T-helper 2 cell treated with Interferon-gamma antibody and Interleukin-4, amounts not matched to agents 5 μg/mL and 100 μg/mL, for 36 hours (primary cell): ENCODE data around the gene PLCH1.
"Not testable (repeated sequence)": the region's sequence is repeated elsewhere in the genome, so short reads cannot be mapped to it uniquely, and the experiment has no call there.

Experiments
- DNase-seq: peaks from one replicate; pipeline ENCODE4 v3.0.0; 2021; ENCODE audit warnings: low spot score
- H3K27ac Mint-ChIP-seq: one replicate; pipeline ENCODE4 v1.8.0; 2021; ENCODE audit warnings: mild to moderate bottlenecking, mixed read lengths
- H3K27me3 Mint-ChIP-seq: one replicate; pipeline ENCODE4 v1.8.0; 2021; ENCODE audit warnings: low read depth, mixed read lengths
- H3K36me3 Mint-ChIP-seq: one replicate; pipeline ENCODE4 v1.8.0; 2021; ENCODE audit warnings: low read depth, mixed read lengths
- H3K4me1 Mint-ChIP-seq: one replicate; pipeline ENCODE4 v1.8.0; 2021; ENCODE audit warnings: low read depth, mixed read lengths
- H3K4me3 Mint-ChIP-seq: one replicate; pipeline ENCODE4 v1.8.0; 2022; ENCODE audit warnings: mild to moderate bottlenecking, moderate library complexity, mixed read lengths
- H3K9me3 Mint-ChIP-seq: one replicate; pipeline ENCODE4 v1.8.0; 2021; ENCODE audit warnings: mixed read lengths

Gene PLCH1

DNA sequence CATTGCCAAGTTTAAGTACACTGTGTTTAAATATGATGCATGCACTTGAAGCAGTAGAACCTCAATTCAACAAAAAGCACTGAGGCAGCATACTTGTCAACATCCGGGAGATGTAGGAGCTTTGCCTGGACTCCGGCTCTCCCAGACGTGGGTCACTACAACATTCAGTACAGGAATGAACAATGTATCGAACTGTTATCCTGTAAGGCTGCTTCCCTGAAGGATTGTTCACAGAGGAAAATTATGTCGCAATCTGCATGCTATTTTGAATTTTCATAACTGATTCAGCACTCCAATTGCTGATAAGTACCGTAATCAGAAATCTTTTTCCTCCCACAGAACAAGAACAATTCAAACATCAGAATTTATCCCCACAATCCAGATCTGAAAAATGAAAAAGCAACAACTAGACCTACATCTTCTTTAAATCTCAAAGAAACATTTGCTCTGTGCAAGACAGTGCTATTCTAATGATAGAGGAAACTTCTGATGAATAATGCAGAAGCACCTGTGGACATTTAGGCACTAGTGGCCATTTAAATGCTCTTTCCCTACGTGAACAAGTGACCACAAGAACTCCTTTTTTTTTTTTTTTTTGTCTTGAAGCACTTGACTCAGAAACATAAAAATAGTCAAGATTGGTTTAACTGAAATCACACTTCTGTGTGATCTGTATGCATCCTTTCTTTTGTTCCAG lies 113.4 kb downstream of the PLCH1 start:
- Mint-ChIP-seq H3K27ac (no peak overlapping the region), H3K36me3 (no peaks in the 10 kb centered on the region), H3K9me3 (no peaks in the 10 kb centered on the region), H3K4me3 (no peak overlapping the region), H3K4me1 (no peaks in the 10 kb centered on the region), H3K27me3 (peaks cover 6% of the 10 kb centered on the region)
- DNase-seq = no peak

DNA sequence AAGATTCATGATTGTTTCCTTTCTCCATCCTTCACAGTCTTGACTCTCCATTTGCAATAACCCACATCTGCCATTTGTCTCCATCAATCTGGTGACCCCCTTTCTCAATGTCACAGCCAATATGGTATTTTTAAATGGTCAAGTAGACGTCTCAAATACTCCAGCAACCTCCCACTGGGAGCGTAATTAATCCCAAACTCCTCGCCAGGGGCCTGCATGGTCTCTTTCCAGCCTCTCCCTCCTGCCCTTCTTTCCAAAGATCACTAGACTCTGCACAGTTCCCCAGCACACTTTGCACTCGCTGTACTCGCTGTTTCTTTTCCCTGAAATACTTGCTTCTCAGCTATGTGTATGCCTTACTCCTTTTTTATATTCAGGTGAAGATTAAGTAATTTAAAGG lies 115.3 kb downstream of the PLCH1 start:
- no peak for DNase-seq
- Mint-ChIP-seq H3K9me3 (no peaks in the 10 kb centered on the region), H3K36me3 (no peaks in the 10 kb centered on the region), H3K27me3 (peaks cover 6% of the 10 kb centered on the region), H3K4me1 (no peaks in the 10 kb centered on the region), H3K27ac (no peak overlapping the region), H3K4me3 (no peak overlapping the region)

DNA sequence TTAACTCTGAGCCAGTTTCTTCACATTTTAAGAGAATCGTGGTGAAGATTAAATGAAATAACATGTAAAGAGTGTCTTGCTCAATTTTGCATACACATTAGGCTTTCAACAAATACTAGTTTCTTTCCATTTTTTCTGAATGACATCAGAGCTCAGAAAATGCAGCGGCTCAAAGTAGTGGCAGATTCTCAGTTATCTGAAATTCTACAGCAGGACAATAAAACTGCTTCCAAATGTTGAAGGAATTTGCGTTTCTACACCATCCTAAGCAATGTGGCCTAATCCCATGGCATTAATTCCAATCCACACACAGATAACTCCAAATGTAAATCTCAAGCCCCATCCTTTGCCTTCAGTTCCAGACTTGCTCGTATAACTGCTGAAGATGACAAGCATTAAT lies 115.8 kb downstream of the PLCH1 start:
- H3K27me3 Mint-ChIP-seq = peaks cover 6% of the 10 kb centered on the region
- H3K27ac Mint-ChIP-seq = no peak overlapping the region
- no peaks in the 10 kb centered on the region for H3K4me1 Mint-ChIP-seq
- H3K9me3 Mint-ChIP-seq = no peaks in the 10 kb centered on the region
- DNase-seq = no peak
- no peak overlapping the region for H3K4me3 Mint-ChIP-seq
- H3K36me3 Mint-ChIP-seq = no peaks in the 10 kb centered on the region

DNA sequence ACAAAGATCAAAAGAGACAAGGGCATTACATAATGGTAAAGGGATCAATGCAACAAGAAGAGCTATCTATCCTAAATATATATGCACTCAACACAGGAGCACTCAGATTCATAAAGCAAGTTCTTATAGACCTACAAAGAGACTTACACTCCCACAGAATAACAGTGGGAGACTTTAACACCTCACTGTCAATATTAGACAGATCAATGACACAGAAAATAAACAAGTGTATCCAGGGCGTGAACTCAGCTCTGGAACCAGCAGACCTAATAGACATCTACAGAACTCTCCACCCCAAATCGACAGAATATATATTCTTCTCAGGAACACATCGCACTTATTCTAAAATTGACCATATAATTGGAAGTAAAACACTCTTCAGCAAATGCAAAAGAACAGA lies 122.2 kb downstream of the PLCH1 start:
- H3K27ac Mint-ChIP-seq, H3K4me1 Mint-ChIP-seq, H3K9me3 Mint-ChIP-seq, H3K36me3 Mint-ChIP-seq, DNase-seq, H3K4me3 Mint-ChIP-seq, H3K27me3 Mint-ChIP-seq: not testable (repeated sequence)

DNA sequence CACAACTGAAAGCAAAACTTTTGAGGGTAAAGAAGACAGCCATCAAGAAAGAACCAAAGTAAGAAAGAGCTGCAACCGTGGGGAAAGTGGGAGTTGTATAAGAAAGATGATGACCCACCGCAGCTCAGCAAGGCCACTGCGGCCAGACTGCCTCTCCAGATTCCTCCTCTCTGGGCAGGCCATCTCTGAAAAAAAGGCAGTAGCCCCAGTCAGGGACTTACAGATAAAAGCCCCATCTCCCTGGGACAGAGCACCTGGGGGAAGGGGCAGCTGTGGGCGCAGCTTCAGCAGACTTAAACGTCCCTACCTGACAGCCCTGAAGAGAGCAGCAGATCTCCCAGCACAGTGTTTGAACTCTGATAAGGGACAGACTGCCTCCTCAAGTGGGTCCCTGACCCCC lies 124.3 kb downstream of the PLCH1 start:
- not testable (repeated sequence) for H3K27me3 Mint-ChIP-seq, H3K36me3 Mint-ChIP-seq, H3K27ac Mint-ChIP-seq, H3K4me3 Mint-ChIP-seq, DNase-seq, H3K9me3 Mint-ChIP-seq, H3K4me1 Mint-ChIP-seq

DNA sequence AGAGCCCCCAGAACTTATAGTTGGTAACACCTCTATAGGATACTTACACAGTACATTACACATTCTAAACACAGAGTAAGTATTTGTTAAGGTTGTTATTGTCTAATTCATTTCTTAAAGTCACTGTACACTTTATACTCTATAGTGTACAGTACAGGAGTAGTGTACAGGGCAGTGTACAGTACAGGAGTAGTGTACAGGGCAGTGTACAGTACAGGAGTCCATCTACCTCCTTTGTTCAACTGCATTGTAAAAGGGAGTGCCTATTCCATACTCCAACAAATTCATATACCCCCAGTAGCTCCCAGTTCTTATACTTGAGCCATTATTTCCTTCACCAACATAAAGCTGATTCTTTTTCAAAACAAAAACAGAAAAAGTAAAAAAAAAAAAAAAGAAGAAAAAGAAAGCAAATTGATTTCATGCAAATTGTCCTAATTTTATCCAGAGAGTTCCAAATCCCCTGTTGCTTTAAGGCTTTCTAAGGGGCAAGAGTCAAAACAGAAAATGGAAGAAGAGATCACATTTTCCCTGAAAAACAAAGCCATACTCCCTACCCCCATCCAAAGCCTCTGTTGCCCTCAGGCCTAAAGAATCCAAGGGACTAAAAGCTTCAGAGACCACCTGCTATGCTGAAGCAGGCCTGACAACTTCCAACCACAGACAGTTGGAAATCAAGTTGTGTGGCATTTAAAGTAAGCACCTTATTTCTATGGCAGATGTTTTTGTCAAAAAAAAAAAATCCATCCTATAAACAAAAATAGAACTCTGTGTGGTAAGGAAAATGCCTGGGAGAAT lies 125.6 kb downstream of the PLCH1 start:
- DNase-seq = no peak
- peaks cover 7% of the 10 kb centered on the region for H3K27me3 Mint-ChIP-seq
- no peak overlapping the region for H3K4me3 Mint-ChIP-seq
- no peak overlapping the region for H3K27ac Mint-ChIP-seq
- H3K9me3 Mint-ChIP-seq = peaks cover under 1% of the 10 kb centered on the region
- H3K4me1 Mint-ChIP-seq = no peaks in the 10 kb centered on the region
- H3K36me3 Mint-ChIP-seq = no peaks in the 10 kb centered on the region

DNA sequence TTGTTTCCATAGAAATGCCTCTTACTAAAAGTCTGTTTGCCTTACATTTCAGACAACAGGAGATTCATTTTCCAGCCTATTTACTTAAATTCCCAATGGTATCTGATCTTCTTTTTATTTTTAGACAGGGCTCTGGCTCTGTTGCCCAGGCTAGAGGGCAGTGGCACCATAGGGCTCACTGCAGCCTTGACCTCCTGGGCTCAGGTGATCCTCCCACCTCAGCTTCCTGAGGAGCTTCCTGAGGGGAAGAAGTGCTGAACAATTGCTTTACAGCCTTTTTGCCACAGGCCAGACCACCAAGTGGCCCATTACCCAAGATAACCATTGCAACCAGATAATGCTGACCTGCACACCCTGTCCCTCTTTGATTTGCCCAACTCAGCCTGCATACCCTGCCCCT lies 126.3 kb downstream of the PLCH1 start:
- DNase-seq = no peak
- H3K27me3 Mint-ChIP-seq = peaks cover 10% of the 10 kb centered on the region
- peaks cover 4% of the 10 kb centered on the region for H3K9me3 Mint-ChIP-seq
- no peaks in the 10 kb centered on the region for H3K36me3 Mint-ChIP-seq
- no peak overlapping the region for H3K27ac Mint-ChIP-seq
- H3K4me3 Mint-ChIP-seq = no peak overlapping the region
- no peaks in the 10 kb centered on the region for H3K4me1 Mint-ChIP-seq

DNA sequence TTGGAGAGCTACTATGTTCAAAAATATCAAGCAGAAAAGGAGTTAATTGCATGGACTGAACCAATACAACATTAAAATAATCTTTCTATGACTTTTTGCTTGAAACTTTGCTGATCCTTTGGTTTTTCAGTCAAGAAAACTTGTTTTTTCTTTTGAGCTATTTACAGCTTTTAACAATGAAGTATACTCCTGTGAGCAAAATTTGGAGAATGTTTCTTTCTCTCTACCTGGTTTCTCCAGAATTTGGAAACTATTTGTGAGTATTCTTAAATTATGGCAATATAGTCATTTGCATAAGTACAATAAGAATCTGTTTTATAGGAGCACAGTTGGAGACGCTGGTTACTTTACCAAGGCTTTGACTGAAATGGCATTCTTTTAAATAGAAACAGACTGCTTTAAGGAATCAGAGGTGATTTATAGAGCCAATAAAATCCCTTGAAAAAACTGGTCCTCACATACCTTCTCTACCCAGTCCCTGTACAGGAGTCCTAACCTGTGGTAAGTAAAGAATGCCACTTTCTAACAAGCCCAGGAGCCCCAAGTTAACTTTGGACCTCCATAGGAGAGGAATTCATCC lies 127.4 kb downstream of the PLCH1 start:
- no peak overlapping the region for H3K4me3 Mint-ChIP-seq
- peaks cover 6% of the 10 kb centered on the region for H3K27me3 Mint-ChIP-seq
- H3K9me3 Mint-ChIP-seq = peaks cover 4% of the 10 kb centered on the region
- no peaks in the 10 kb centered on the region for H3K4me1 Mint-ChIP-seq
- no peaks in the 10 kb centered on the region for H3K36me3 Mint-ChIP-seq
- no peak overlapping the region for H3K27ac Mint-ChIP-seq
- DNase-seq = no peak

DNA sequence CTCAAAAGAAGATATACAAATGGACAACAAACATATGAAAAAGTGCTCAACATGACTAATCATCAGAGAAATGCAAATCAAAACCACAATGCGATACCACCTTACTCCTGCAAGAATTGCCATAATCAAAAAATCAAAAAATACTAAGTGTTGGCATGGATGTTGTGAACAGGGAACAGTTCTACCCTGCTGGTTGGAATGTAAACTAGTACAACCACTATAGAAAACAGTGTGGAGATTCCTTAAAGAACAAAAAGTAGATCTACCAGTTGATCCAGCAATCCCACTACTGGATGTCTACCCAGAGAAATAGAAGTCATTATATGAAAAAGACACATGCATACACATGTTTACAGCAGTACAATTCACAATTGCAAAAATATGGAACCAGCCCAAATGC lies 129.7 kb downstream of the PLCH1 start:
- not testable (repeated sequence) for H3K27ac Mint-ChIP-seq, H3K36me3 Mint-ChIP-seq, H3K4me1 Mint-ChIP-seq, H3K27me3 Mint-ChIP-seq, DNase-seq, H3K4me3 Mint-ChIP-seq
- peaks cover 17% of the 10 kb centered on the region for H3K9me3 Mint-ChIP-seq

DNA sequence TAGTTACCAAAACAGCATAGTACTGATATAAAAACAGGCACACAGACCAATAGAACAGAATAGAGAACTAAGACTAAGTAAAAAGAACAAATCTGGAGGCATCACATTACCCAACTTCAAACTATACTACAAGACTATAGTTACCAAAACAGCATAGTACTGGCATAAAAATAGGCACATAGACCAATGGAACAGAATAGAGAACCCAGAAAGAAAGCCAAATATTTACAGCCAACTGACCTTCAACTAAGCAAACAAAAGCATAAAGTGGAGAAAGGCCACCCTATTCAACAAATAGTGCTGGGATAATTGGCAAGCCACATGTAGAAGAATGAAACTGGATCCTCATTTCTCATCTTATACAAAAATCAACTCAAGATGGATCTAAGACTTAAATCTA lies 130.5 kb downstream of the PLCH1 start:
- H3K4me1 Mint-ChIP-seq, H3K27ac Mint-ChIP-seq, H3K4me3 Mint-ChIP-seq, H3K27me3 Mint-ChIP-seq, DNase-seq, H3K36me3 Mint-ChIP-seq: not testable (repeated sequence)
- H3K9me3 Mint-ChIP-seq = peaks cover 20% of the 10 kb centered on the region

DNA sequence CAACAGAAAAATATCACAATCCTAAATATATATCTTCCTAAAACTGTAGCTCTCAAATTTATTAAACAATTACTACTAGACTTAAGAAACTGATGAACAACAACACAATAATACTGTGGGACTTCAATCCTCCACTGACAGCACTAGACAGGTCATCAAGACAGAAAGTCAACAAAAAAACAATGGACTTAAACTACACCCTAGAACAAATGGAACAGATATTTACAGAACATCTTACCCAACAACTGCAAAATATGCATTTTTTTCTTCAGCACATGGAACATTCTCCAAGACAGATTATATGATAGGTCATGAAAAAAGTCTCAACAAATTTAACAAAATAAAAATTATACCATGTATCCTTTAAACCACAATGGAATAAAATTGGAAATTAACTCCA lies 133.4 kb downstream of the PLCH1 start:
- peaks cover 28% of the 10 kb centered on the region for H3K9me3 Mint-ChIP-seq
- no peaks in the 10 kb centered on the region for H3K4me1 Mint-ChIP-seq
- no peak for DNase-seq
- peaks cover 2% of the 10 kb centered on the region for H3K36me3 Mint-ChIP-seq
- H3K27ac Mint-ChIP-seq = no peak overlapping the region
- H3K4me3 Mint-ChIP-seq = no peak overlapping the region
- peaks cover 3% of the 10 kb centered on the region for H3K27me3 Mint-ChIP-seq

DNA sequence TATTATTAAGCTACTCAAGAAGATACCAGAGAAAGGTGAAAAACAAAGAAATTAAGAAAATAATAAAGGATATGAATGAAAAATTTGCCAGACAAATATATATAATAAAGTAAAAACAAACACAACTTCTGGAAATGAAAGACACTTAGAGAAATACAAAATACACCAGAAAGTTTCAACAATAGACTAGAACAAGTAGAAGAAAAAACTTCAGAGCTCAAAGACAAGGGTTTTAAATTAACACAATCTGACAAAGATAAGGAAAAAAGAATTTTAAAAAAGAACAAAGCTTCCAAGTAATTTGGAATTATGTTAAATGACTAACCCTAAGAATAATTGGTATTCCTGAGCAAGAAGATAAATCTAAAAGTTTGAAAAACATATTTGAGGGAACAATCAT lies 135.3 kb downstream of the PLCH1 start:
- H3K27ac Mint-ChIP-seq = no peak overlapping the region
- H3K27me3 Mint-ChIP-seq = peaks cover 6% of the 10 kb centered on the region
- H3K4me3 Mint-ChIP-seq = no peak overlapping the region
- H3K36me3 Mint-ChIP-seq = peaks cover 2% of the 10 kb centered on the region
- no peaks in the 10 kb centered on the region for H3K4me1 Mint-ChIP-seq
- no peak for DNase-seq
- peaks cover 28% of the 10 kb centered on the region for H3K9me3 Mint-ChIP-seq

DNA sequence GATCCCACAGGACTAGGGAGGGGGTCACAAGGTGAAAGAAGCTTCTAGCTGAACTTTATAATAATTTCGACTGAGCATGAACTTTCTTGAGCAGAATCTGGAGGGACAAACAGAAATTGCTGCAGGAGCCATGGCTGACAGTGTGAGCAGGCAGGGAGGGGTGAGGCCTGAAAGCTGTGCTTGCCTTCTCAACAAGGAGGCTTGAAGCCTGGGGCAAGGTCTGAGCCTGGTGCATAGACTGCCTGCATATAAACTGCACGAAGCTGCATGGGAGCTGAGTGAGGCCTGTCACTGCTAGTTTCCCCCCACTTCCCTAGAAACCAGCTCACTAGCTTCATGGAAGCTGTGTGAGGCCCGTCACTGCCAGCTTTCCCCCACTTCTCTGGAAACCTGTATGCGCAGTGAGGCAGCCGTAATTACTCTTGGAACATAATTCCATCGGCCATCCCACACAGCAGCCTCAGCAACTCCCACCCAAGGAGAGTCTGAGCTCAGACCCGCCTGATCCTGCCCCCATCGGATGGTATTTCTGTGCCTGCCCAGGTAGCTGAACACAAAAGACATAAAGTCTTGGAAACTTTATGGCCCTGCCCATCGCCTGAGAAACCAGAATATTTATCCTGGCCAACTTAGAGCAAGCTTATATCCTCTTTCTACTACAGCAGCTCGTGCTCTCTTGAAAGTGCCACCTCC lies 136.5 kb downstream of the PLCH1 start:
- Mint-ChIP-seq H3K4me3 (no peak overlapping the region), H3K4me1 (no peaks in the 10 kb centered on the region), H3K27me3 (peaks cover 10% of the 10 kb centered on the region), H3K36me3 (peaks cover 2% of the 10 kb centered on the region), H3K27ac (no peak overlapping the region), H3K9me3 (peaks cover 24% of the 10 kb centered on the region)
- DNase-seq = no peak

DNA sequence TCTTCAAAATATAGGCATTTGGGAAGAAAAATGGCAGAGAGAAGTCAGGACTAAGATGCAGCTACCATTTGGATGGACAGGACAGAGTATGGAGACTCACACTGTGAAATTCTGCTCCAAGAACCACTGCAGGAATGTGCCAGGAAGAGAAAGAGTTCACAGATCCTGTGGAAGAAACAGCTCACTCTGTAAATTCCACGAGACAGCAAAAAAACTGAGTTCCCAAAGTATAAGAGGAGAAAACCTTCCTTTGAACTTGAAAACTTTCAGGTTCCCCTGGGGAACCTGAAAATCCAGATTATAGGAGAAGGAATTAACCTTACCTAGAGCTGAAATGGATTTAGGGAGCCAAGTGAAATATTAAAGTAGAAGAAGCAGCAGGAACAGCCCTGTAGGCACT lies 137.1 kb downstream of the PLCH1 start:
- H3K9me3 Mint-ChIP-seq = peaks cover 24% of the 10 kb centered on the region
- H3K27me3 Mint-ChIP-seq = peaks cover 10% of the 10 kb centered on the region
- no peak overlapping the region for H3K27ac Mint-ChIP-seq
- peaks cover 2% of the 10 kb centered on the region for H3K36me3 Mint-ChIP-seq
- DNase-seq = no peak
- no peaks in the 10 kb centered on the region for H3K4me1 Mint-ChIP-seq
- H3K4me3 Mint-ChIP-seq = no peak overlapping the region
